EL (cell line): ENCODE measurements around the gene ATF7IP.
A peak's percentile ranks its signal among the peaks of the same experiment; 100 is the strongest.
"Not testable (repeated sequence)": the region's sequence is repeated elsewhere in the genome, so short reads cannot be mapped to it uniquely, and the experiment has no call there.

Source experiments
- DNase-seq: peaks from one replicate; pipeline ENCODE4 v3.0.0-alpha.2; 2016

Gene ATF7IP

GRCh38 chr12:14365294-14366208 is at the start of gene ATF7IP:
Gene ATF7IP, plus strand, starts transcription at chr12:14365682. Its CDS starts 58,234 bp downstream, at chr12:14423916.
- peak; percentile 98 for DNase-seq

GRCh38 chr12:14317362-14318146 is 47.9 kb upstream of the ATF7IP start:
- no peak for DNase-seq

GRCh38 chr12:14319704-14320427 is 45.6 kb upstream of the ATF7IP start:
- not testable (repeated sequence) for DNase-seq

GRCh38 chr12:14322403-14322802 is 43.1 kb upstream of the ATF7IP start:
- DNase-seq = peak; percentile 11

- DNase-seq = no peak
Measured at GRCh38 chr12:14325716-14326343, 39.7 kb upstream of the ATF7IP start.

- DNase-seq = peak; percentile 48
Measured at GRCh38 chr12:14326699-14327098, 38.8 kb upstream of the ATF7IP start.

- peak; percentile 46 for DNase-seq
Measured at GRCh38 chr12:14327711-14328110, 37.8 kb upstream of the ATF7IP start.

GRCh38 chr12:14332482-14332881 is 33.0 kb upstream of the ATF7IP start:
- no peak for DNase-seq

- DNase-seq = no peak
Measured at GRCh38 chr12:14340371-14340770, 25.1 kb upstream of the ATF7IP start.

- DNase-seq = not testable (repeated sequence)
Measured at GRCh38 chr12:14351524-14351923, 14.0 kb upstream of the ATF7IP start.

- not testable (repeated sequence) for DNase-seq
Measured at GRCh38 chr12:14352066-14352465, 13.4 kb upstream of the ATF7IP start.

- not testable (repeated sequence) for DNase-seq
Measured at GRCh38 chr12:14354665-14355064, 10.8 kb upstream of the ATF7IP start.

- DNase-seq = no peak
Measured at GRCh38 chr12:14356147-14356546, 9.3 kb upstream of the ATF7IP start.

GRCh38 chr12:14357486-14357885 is 8.0 kb upstream of the ATF7IP start:
- DNase-seq = no peak

- no peak for DNase-seq
Measured at GRCh38 chr12:14362352-14362751, 3.1 kb upstream of the ATF7IP start.

GRCh38 chr12:14364583-14365271 is 755 bp upstream of the ATF7IP start:
- DNase-seq = no peak

GRCh38 chr12:14366209-14367039 is 942 bp downstream of the ATF7IP start:
- no peak for DNase-seq

GRCh38 chr12:14367040-14367661 is 1.7 kb downstream of the ATF7IP start:
- peak; percentile 17 for DNase-seq

- DNase-seq = no peak
Measured at GRCh38 chr12:14369311-14369710, 3.8 kb downstream of the ATF7IP start.

GRCh38 chr12:14373217-14373616 is 7.7 kb downstream of the ATF7IP start:
- peak; percentile 41 for DNase-seq

GRCh38 chr12:14379508-14379907 is 14.0 kb downstream of the ATF7IP start:
- no peak for DNase-seq
